ENCODE results near the gene VPS26B.
"Not testable (repeated sequence)": the region's sequence is repeated elsewhere in the genome, so short reads cannot be mapped to it uniquely, and the experiment has no call there.

The VPS26B gene

DNA sequence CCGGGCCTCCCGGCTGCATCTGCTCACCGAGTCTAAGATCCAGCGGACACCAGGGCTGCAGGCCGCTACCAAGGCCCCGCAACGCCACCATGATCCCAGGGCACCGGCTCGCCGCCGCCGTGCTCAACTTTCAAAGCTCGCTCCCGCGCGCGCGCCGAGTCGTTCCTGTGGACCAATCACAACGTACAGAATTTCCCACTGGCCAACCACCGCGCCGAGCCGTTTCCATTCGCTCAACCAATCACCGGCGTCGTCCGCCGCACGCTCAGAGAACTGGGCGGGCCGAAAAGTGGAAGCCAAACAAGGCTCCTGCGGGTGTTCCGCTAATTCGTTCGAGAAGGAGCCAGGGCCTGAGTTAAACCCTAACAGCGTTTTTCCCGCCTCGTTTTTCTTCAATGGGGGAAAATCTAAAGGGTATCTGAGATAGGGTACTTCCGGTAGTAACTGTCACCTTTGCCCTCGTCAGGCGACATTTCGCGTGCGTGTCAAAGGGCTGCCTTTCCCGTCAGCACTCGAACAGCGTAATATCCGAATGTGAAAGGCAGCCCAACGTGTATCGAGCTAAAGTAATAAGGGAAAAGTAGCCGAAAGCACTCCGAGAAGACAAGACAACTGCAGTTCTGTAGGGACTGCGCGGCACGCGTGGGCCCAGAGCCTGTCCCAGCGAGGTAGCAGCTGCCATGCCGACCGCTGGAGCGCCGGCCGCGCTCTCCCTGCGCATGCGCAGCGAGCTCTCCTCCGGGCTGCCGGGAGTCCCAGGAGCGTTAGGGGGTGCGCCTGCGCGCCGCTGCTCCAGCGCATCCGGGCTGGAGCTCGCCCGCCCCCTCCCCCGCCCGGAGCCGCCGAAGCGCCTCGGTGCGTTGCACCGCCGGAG, at the start of gene VPS26B, which contains the start of gene NCAPD3:
Gene VPS26B, plus strand, starts transcription at position 836 of the 874 bp plus-strand sequence. CDS start 452 bp downstream, outside the sequence.
Gene NCAPD3, minus strand, starts transcription at position 132 of the 874 bp plus-strand sequence. Its CDS starts 41 bp downstream, at position 91.
- no peak for TF ChIP-seq ZFX (IDR thresholded peaks at IDR 0.05)
- TF ChIP-seq, protein P1, sequence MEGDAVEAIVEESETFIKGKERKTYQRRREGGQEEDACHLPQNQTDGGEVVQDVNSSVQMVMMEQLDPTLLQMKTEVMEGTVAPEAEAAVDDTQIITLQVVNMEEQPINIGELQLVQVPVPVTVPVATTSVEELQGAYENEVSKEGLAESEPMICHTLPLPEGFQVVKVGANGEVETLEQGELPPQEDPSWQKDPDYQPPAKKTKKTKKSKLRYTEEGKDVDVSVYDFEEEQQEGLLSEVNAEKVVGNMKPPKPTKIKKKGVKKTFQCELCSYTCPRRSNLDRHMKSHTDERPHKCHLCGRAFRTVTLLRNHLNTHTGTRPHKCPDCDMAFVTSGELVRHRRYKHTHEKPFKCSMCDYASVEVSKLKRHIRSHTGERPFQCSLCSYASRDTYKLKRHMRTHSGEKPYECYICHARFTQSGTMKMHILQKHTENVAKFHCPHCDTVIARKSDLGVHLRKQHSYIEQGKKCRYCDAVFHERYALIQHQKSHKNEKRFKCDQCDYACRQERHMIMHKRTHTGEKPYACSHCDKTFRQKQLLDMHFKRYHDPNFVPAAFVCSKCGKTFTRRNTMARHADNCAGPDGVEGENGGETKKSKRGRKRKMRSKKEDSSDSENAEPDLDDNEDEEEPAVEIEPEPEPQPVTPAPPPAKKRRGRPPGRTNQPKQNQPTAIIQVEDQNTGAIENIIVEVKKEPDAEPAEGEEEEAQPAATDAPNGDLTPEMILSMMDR (conservative IDR thresholded peaks at IDR 0.05): no peak
- H3K27ac ChIP-seq: peak within 1 kb of the TSS; percentile 87

DNA sequence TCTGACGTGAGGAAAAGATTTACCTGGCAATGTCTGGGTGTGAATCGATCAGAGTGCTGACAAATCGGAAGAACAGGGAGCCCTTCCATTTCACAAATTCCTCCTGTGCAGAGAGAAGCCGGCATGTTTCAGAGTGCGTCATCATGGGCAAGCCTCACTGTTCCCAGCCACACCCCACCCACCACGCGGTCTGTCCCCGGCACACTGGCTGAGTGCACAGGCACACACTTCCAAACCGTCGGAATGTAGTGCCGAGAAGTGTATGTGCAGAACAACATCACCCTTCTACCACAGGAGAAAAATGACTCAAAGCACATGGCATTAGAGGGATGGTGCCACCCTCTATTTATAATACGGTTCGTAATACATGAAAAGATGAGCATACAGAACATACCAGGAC, 48.2 kb upstream of the VPS26B start:
- no peak overlapping the region for H3K27ac ChIP-seq
- no peak for TF ChIP-seq ZFX (IDR thresholded peaks at IDR 0.05)
- TF ChIP-seq, protein P1 (conservative IDR thresholded peaks at IDR 0.05): no peak

DNA sequence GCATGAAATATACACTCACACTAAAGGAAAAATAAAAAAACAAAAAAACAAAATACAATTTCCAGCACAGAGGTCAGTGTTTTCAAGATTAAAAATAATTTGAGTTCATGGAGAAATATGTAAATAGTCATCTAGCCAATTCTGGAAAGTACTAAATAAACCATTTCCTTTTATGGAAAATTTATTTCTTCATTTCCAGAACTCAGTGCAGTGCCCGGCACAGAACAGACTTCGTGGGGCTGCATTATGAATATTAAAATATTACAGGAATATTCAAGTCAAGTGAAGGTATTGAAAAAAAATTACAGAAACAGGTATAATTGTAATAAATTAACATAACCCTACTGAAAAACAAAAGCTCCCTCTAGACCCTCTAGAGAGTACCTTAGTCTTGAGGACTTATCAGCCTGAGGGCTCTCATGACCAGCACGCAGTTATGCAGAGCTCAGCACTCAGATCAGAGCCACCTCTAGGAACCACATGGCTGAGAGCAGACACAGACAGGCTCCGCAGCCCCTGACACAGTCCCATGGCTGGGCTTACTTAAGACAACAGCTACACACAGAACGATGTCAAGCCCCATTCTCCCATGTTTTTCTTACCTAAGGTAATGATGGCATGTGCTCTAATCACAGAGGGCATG, 46.3 kb upstream of the VPS26B start:
- H3K27ac ChIP-seq: no peak overlapping the region
- TF ChIP-seq, protein P1 (conservative IDR thresholded peaks at IDR 0.05): no peak
- TF ChIP-seq ZFX (IDR thresholded peaks at IDR 0.05): no peak

DNA sequence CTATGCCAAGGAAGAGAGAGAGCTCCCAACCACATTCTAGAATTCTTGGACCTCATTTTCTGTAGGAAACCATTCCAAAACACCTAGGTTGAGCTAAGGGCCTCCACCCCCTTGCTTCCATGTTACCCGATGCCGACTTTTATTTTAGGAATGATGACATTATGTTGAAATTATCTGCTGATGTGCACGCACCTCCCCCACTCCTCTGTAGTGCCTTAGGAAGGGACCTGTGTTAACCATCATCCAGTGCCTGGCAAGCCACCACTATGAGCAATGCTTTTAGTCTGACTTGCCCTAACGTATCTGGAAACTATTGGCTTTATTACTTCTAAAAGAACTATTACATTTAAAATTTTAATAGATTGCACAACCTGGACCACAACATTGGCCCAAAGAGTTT, 42.8 kb upstream of the VPS26B start:
- H3K27ac ChIP-seq: no peak overlapping the region
- TF ChIP-seq, protein P1 (conservative IDR thresholded peaks at IDR 0.05): no peak
- no peak for TF ChIP-seq ZFX (IDR thresholded peaks at IDR 0.05)

DNA sequence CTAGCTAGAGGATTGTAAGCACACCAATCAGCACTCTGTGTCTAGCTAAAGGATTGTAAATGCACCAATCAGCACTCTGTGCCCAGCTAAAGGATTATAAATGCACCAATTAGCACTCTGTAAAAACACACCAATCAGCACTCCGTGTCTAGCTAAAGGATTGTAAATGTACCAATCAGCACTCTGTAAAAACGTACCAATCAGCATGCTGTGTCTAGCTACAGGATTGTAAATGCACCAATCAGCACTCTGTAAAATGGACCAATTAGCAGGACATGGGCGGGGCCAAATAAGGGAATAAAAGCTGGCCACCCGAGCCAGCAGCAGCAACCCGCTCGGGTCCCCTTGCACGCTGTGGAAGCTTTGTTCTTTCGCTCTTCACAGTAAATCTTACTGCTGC, 36.4 kb upstream of the VPS26B start:
- not testable (repeated sequence) for H3K27ac ChIP-seq

DNA sequence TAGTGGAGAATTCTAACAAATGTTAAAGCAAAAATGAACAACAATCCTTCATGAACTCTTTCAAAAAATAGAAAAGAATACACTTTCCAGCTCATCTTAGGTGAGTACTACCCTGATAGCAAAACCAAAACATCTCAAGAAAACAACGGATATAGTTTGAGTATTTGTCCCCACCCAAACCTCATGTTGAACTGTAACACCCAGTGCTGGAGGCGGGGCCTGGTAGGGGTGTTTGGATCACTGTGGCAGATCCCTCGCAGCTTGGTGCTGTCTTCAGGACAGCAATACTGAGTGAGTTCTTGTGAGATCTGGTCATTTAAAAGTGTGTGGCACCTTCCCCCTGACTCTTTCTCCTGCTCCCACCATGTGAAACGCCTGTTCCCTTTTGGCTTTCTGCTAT, 27.7 kb upstream of the VPS26B start:
- H3K27ac ChIP-seq: no peak overlapping the region
- TF ChIP-seq ZFX (IDR thresholded peaks at IDR 0.05): no peak
- TF ChIP-seq, protein P1 (conservative IDR thresholded peaks at IDR 0.05): no peak

DNA sequence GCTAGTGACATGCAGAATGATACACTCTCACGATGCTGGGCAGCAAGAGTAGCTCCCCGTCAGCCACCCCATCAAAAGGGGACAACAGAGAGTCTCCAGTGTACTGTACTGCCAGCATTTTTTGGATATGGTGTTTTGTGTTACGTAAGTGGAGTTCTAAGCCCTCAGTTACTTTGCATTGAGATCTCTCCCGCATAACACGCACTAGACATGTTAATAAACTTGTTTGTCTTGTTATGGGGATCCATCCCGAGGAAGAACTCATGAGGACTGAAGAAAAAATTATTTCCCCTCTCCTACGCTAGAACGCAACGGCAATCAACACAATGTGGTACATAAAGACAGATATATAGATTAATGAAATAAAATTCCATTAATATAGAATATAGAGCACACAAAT, 24.9 kb upstream of the VPS26B start:
- no peak overlapping the region for H3K27ac ChIP-seq
- TF ChIP-seq ZFX (IDR thresholded peaks at IDR 0.05): no peak
- TF ChIP-seq, protein P1 (conservative IDR thresholded peaks at IDR 0.05): no peak
